SK-N-SH (cell line): ENCODE measurements around the gene TIMM23. TPM values are rescaled to one million over a fixed set of nuclear protein-coding genes. Genes with fewer than 3 reads are reported as not detected.

Source experiments
- CTCF ChIA-PET: fragments of 300-600, 350-600 bp; formaldehyde crosslinking; extraction: SDS; loops from one replicate; lab custom pipeline; 2021; lab: Yijun Ruan, JAX
- POLR2A ChIA-PET: fragments of 350-600 bp; sonication (Branson Sonifier 250); formaldehyde crosslinking; extraction: SDS; loops from one replicate; lab custom pipeline; 2020; ENCODE audit warnings: antibody characterized with exemption, inconsistent platforms; lab: Yijun Ruan, JAX
- DNase-seq: peaks from one replicate; pipeline ENCODE4 v3.0.0; 2012
- H2AFZ ChIP-seq: fragments of 200-600 bp; sonication (generic); 2 replicates; pipeline ENCODE4 v1.8.1; 2016; ENCODE audit warnings: antibody characterized with exemption, mild to moderate bottlenecking, low read depth
- H3F3A ChIP-seq: fragments of 200-600 bp; sonication (generic); replicated peaks from 2 replicates; pipeline ENCODE3; 2016; ENCODE audit warnings: antibody characterized with exemption, mild to moderate bottlenecking; ENCODE audit not compliant: insufficient read depth
- H3K27ac ChIP-seq, 2 experiments: fragments of 200-500 bp in 1 of 2; fragments of 200-600 bp in 1 of 2; sonication (Bioruptor generic) in 1 of 2; sonication (generic), shearing (Covaris generic) in 1 of 2; 2 replicates each; pipeline versions ENCODE4 v1.5.1 to v1.6.1; 2014 to 2016; ENCODE audit warnings: low read depth in 2 of 2, inconsistent platforms in 1 of 2, low read length in 1 of 2, mild to moderate bottlenecking in 1 of 2, mixed read lengths in 1 of 2
- H3K27me3 ChIP-seq: fragments of 200-600 bp; sonication (generic), shearing (Covaris generic); 2 replicates; pipeline ENCODE4 v1.6.1; 2016; ENCODE audit warnings: mixed run types; ENCODE audit not compliant: insufficient read depth
- H3K36me3 ChIP-seq, 2 experiments: fragments of 200-500 bp in 1 of 2; fragments of 200-600 bp in 1 of 2; sonication (Bioruptor generic) in 1 of 2; sonication (generic) in 1 of 2; replicated peaks in 1 of 2; 2 replicates each; pipeline versions ENCODE3 to v1.5.1; 2014 to 2016; ENCODE audit warnings: low read length in 1 of 2, mild to moderate bottlenecking in 1 of 2; ENCODE audit not compliant: insufficient read depth in 2 of 2, control insufficient read depth in 1 of 2
- H3K4me1 ChIP-seq, 2 experiments: fragments of 200-500 bp in 1 of 2; fragments of 200-600 bp in 1 of 2; sonication (Bioruptor generic) in 1 of 2; sonication (generic), shearing (Covaris generic) in 1 of 2; 2 replicates each; pipeline versions ENCODE4 v1.5.1 to v1.6.1; 2014 to 2016; ENCODE audit warnings: low read depth in 1 of 2, low read length in 1 of 2, mixed run types in 1 of 2; ENCODE audit not compliant: insufficient read depth in 2 of 2, control insufficient read depth in 1 of 2
- H3K4me2 ChIP-seq: fragments of 200-600 bp; sonication (generic), shearing (Covaris generic); 2 replicates; pipeline ENCODE4 v1.6.1; 2017; ENCODE audit warnings: mixed run types
- H3K4me3 ChIP-seq, 2 experiments: fragments of 200-500 bp in 1 of 2; fragments of 200-600 bp in 1 of 2; sonication (Bioruptor generic) in 1 of 2; sonication (generic), shearing (Covaris generic) in 1 of 2; 2 replicates each; pipeline versions ENCODE4 v1.5.1 to v1.8.1; 2014 to 2016; ENCODE audit warnings: low read depth in 2 of 2, inconsistent platforms in 1 of 2, low read length in 1 of 2, mild to moderate bottlenecking in 1 of 2, mixed read lengths in 1 of 2, moderate library complexity in 1 of 2
- H3K79me2 ChIP-seq: fragments of 200-600 bp; sonication (generic); 2 replicates; pipeline ENCODE4 v1.8.1; 2017; ENCODE audit warnings: mild to moderate bottlenecking; ENCODE audit not compliant: insufficient read depth
- H3K9ac ChIP-seq: fragments of 200-600 bp; sonication (generic); 2 replicates; pipeline ENCODE4 v1.6.1; 2017; ENCODE audit warnings: mixed run types
- H3K9me2 ChIP-seq: fragments of 200-600 bp; sonication (generic); 2 replicates; pipeline ENCODE4 v1.6.1; 2017; ENCODE audit warnings: mixed run types
- H3K9me3 ChIP-seq: fragments of 200-600 bp; sonication (generic); 2 replicates; pipeline ENCODE4 v1.6.1; 2017; ENCODE audit warnings: mixed run types, mild to moderate bottlenecking, moderate library complexity
- H4K20me1 ChIP-seq: fragments of 200-600 bp; sonication (generic); 2 replicates; pipeline ENCODE4 v1.6.1; 2017; ENCODE audit warnings: mild to moderate bottlenecking, mixed run types; ENCODE audit not compliant: insufficient read depth
- CTCF ChIP-seq: fragments of 200-600 bp; sonication (generic); IDR thresholded peaks from 2 replicates; pipeline ENCODE4 v1.6.1; 2017; ENCODE audit warnings: antibody characterized with exemption, mild to moderate bottlenecking, moderate library complexity
- ELF1 ChIP-seq: IDR thresholded peaks from 2 replicates; pipeline ENCODE4 v1.4.0; 2012
- FOXJ3 ChIP-seq: sonication (generic); formaldehyde crosslinking; IDR thresholded peaks from 2 replicates; pipeline ENCODE4 v1.5.1; 2020; ENCODE audit warnings: mild to moderate bottlenecking, missing genetic modification reagents
- IRF3 ChIP-seq: fragments of 150-350 bp; IDR thresholded peaks from 2 replicates; pipeline ENCODE4 v1.6.1; 2016; ENCODE audit warnings: mild to moderate bottlenecking, low read depth, low read length
- JUND ChIP-seq: IDR thresholded peaks from 2 replicates; pipeline ENCODE4 v1.4.0; 2012
- MEF2A ChIP-seq: IDR thresholded peaks from 2 replicates; pipeline ENCODE4 v1.4.0; 2012; ENCODE audit warnings: low read depth, borderline replicate concordance
- NFIC ChIP-seq: IDR thresholded peaks from 2 replicates; pipeline ENCODE4 v1.4.0; 2012; ENCODE audit warnings: borderline replicate concordance
- NRF1 ChIP-seq: IDR thresholded peaks from 2 replicates; pipeline ENCODE4 v1.6.1; 2012; ENCODE audit warnings: low read depth, mild to moderate bottlenecking, low read length
- RAD21 ChIP-seq: IDR thresholded peaks from 2 replicates; pipeline ENCODE4 v1.6.1; 2012; ENCODE audit warnings: mild to moderate bottlenecking, low read length
- RFX5 ChIP-seq: IDR thresholded peaks from 2 replicates; pipeline ENCODE4 v1.6.1; 2012; ENCODE audit warnings: mild to moderate bottlenecking, improper control_type of control experiment, low read length
- SMC3 ChIP-seq: IDR thresholded peaks from 2 replicates; pipeline ENCODE4 v1.6.1; 2012; ENCODE audit warnings: low read depth, low read length, improper control_type of control experiment
- TAF1 ChIP-seq: IDR thresholded peaks from 2 replicates; pipeline ENCODE4 v1.6.1; 2012; ENCODE audit warnings: low read depth, mild to moderate bottlenecking, low read length, moderate library complexity, borderline replicate concordance
- TCF12 ChIP-seq: IDR thresholded peaks from 2 replicates; pipeline ENCODE4 v1.4.0; 2012
- YY1 ChIP-seq: IDR thresholded peaks from 2 replicates; pipeline ENCODE4 v1.4.0; 2012; ENCODE audit warnings: low read depth, mild to moderate bottlenecking
- WGBS: methylation state at CpG from one replicate; pipeline ENCODE4 v1.1.6; 2017; ENCODE audit warnings: low lambda C conversion rate; 5-methylcytosine and 5-hydroxymethylcytosine counted together
- polyA plus RNA-seq, 3 experiments: library from polyadenylated mRNA; depleted of rRNA; stranded (reverse); fragments of >200 nt; gene quantifications; 2 replicates each; pipeline ENCODE4 v1.2.3, GENCODE V29; 2012

Gene TIMM23
- polyA plus RNA-seq, 1 of the 3 experiments (the other 2 are of a cell fraction), result 87.0 TPM

- Histone ChIP-seq H3K27me3 (no peaks in the 10 kb centered on the region), H3K4me2 (0 out of 2 replicates have a peak overlapping the region, but pooled peaks have one; percentile 37), H3K27ac (peak overlapping the region in 1 of 2 experiments; percentile 53; a peak in 2 of 4 replicates), H2AFZ (peak overlapping the region; percentile 98), H3K36me3 (no peaks in the 10 kb centered on the region), H3K79me2 (peaks cover 16% of the 10 kb centered on the region), H4K20me1 (no peaks in the 10 kb centered on the region), H3K9me2 (no peaks in the 10 kb centered on the region), H3K9me3 (no peaks in the 10 kb centered on the region), H3K4me1 (peaks cover 5 to 18% of the 10 kb centered on the region in 2 experiments; a peak in 3 of 4 replicates), H3F3A (peaks cover 8% of the 10 kb centered on the region), H3K4me3 (no peak overlapping the region), H3K9ac (no peak overlapping the region)
- DNase-seq, result no peak
- POLR2A ChIA-PET, result no interaction called here
- CTCF ChIA-PET, result interaction anchor here (1.3 kb wide), 1 partner anchor 194 kb away, joined by 5 read pairs; no protein-coding TSS in a partner anchor
- TF ChIP-seq TCF12 (peak; percentile 22; the same call in 1 of the 2 replicates), JUND (0 out of 2 replicates have a peak, but pooled peaks have one; percentile 23), ELF1 (peak; percentile 54; the same call in 1 of the 2 replicates), FOXJ3 (no peak)
These were observed 61.3 kb downstream of the TIMM23 start for GRCh38 chr10:46033602-46034011.

- no peaks in the 10 kb centered on the region for H3F3A ChIP-seq
- no peak overlapping the region for H3K4me2 ChIP-seq
- no peaks in the 10 kb centered on the region for H3K79me2 ChIP-seq
- H3K4me3 ChIP-seq, result no peak overlapping the region
- ChIA-PET CTCF (no interaction called here), POLR2A (no interaction called here)
- H3K27ac ChIP-seq, result no peak overlapping the region
- WGBS, result 23% methylated on average over 4 of the region's 8 CpGs
- H3K9ac ChIP-seq, result no peak overlapping the region
- H3K4me1 ChIP-seq, result peaks cover 5% of the 10 kb centered on the region in 2 experiments; a peak in 1 of 4 replicates
- no peaks in the 10 kb centered on the region for H3K9me3 ChIP-seq
- H2AFZ ChIP-seq, result peak overlapping the region; percentile 58; the same call in 1 of the 2 replicates
- no peaks in the 10 kb centered on the region for H3K9me2 ChIP-seq
- H3K27me3 ChIP-seq, result no peaks in the 10 kb centered on the region
- DNase-seq, result no peak
- peak; percentile 17; the same call in 1 of the 2 replicates for TF ChIP-seq RAD21
- TF ChIP-seq TCF12, result no peak
- TF ChIP-seq CTCF, result peak; percentile 15
- H4K20me1 ChIP-seq, result no peaks in the 10 kb centered on the region
- H3K36me3 ChIP-seq, result no peaks in the 10 kb centered on the region
These were observed 63.9 kb downstream of the TIMM23 start for GRCh38 chr10:46035923-46036849.

- H3K27me3 ChIP-seq, result no peaks in the 10 kb centered on the region
- no peaks in the 10 kb centered on the region for H3K9me3 ChIP-seq
- no peak overlapping the region for H3K4me2 ChIP-seq
- H3K36me3 ChIP-seq, result no peaks in the 10 kb centered on the region
- H2AFZ ChIP-seq, result no peak overlapping the region
- no peaks in the 10 kb centered on the region for H4K20me1 ChIP-seq
- no peak overlapping the region for H3K9ac ChIP-seq
- CTCF ChIA-PET, result interaction anchor here (1.1 kb wide), 1 partner anchor 9 kb away, joined by 4 read pairs; no protein-coding TSS in a partner anchor
- H3K4me1 ChIP-seq, result peaks cover 5% of the 10 kb centered on the region in 2 experiments; a peak in 1 of 4 replicates
- no peak for DNase-seq
- H3K27ac ChIP-seq, result no peak overlapping the region
- no peak overlapping the region for H3K4me3 ChIP-seq
- POLR2A ChIA-PET, result no interaction called here
- WGBS, result 89% methylated on average over 8 of the region's 8 CpGs
- H3K9me2 ChIP-seq, result no peaks in the 10 kb centered on the region
- no peaks in the 10 kb centered on the region for H3F3A ChIP-seq
- no peaks in the 10 kb centered on the region for H3K79me2 ChIP-seq
- TF ChIP-seq MEF2A (no peak), IRF3 (no peak), ELF1 (no peak), TAF1 (no peak), NRF1 (no peak), CTCF (no peak), SMC3 (no peak), RFX5 (no peak), YY1 (no peak), NFIC (no peak)
These were observed 65.0 kb downstream of the TIMM23 start for GRCh38 chr10:46037107-46037825.
